ENCODE results near the gene TNP1.

Gene TNP1

GRCh38 chr2:216875862-216876261 is 16.0 kb upstream of the TNP1 start:
- TF ChIP-seq CTCF (IDR thresholded peaks at IDR 0.05; ENCODE audit: low read depth, low read length): no peak
- no peak overlapping the region for H3K4me3 ChIP-seq (ENCODE audit: low read depth, low read length)

- no peak for TF ChIP-seq CTCF (IDR thresholded peaks at IDR 0.05; ENCODE audit: low read depth, low read length)
- no peak overlapping the region for H3K4me3 ChIP-seq (ENCODE audit: low read depth, low read length)
Observed at GRCh38 chr2:216873573-216873972, 13.7 kb upstream of the TNP1 start.

GRCh38 chr2:216872624-216873023 is 12.8 kb upstream of the TNP1 start:
- TF ChIP-seq CTCF (IDR thresholded peaks at IDR 0.05; ENCODE audit: low read depth, low read length): no peak
- H3K4me3 ChIP-seq (ENCODE audit: low read depth, low read length): no peak overlapping the region

- H3K4me3 ChIP-seq (ENCODE audit: low read depth, low read length): no peak overlapping the region
- TF ChIP-seq CTCF (IDR thresholded peaks at IDR 0.05; ENCODE audit: low read depth, low read length): no peak
Observed at GRCh38 chr2:216872040-216872439, 12.2 kb upstream of the TNP1 start.

- no peak for TF ChIP-seq CTCF (IDR thresholded peaks at IDR 0.05; ENCODE audit: low read depth, low read length)
- H3K4me3 ChIP-seq (ENCODE audit: low read depth, low read length): no peak overlapping the region
Observed at GRCh38 chr2:216871333-216871934, 11.6 kb upstream of the TNP1 start.

GRCh38 chr2:216870508-216871332 is 10.9 kb upstream of the TNP1 start:
- H3K4me3 ChIP-seq (ENCODE audit: low read depth, low read length): no peak overlapping the region
- no peak for TF ChIP-seq CTCF (IDR thresholded peaks at IDR 0.05; ENCODE audit: low read depth, low read length)

- H3K4me3 ChIP-seq (ENCODE audit: low read depth, low read length): no peak overlapping the region
- no peak for TF ChIP-seq CTCF (IDR thresholded peaks at IDR 0.05; ENCODE audit: low read depth, low read length)
Observed at GRCh38 chr2:216866515-216867095, 6.7 kb upstream of the TNP1 start.
